ENCODE measurements around the gene CLTRN.

CLTRN gene

GRCh38 chrX:15646543-15646942 is 18.1 kb downstream of the CLTRN start:
- no peak for DNase-seq

- no peak for DNase-seq
These were observed 18.6 kb downstream of the CLTRN start for GRCh38 chrX:15646031-15646430.

- no peak for DNase-seq
These were observed 19.3 kb downstream of the CLTRN start for GRCh38 chrX:15645266-15645665.

- DNase-seq, result no peak
These were observed 20.1 kb downstream of the CLTRN start for GRCh38 chrX:15644560-15644872.

GRCh38 chrX:15643786-15644559 is 20.6 kb downstream of the CLTRN start:
- no peak for DNase-seq

- no peak for DNase-seq
These were observed 33.0 kb downstream of the CLTRN start for GRCh38 chrX:15631637-15632036.

- no peak for DNase-seq
These were observed 41.6 kb downstream of the CLTRN start for GRCh38 chrX:15623054-15623453.

- no peak for DNase-seq
These were observed 45.4 kb downstream of the CLTRN start for GRCh38 chrX:15619053-15619755.

- DNase-seq, result no peak
These were observed 47.5 kb downstream of the CLTRN start for GRCh38 chrX:15617111-15617510.

- DNase-seq, result no peak
These were observed 48.1 kb downstream of the CLTRN start for GRCh38 chrX:15616531-15616930.

- DNase-seq, result no peak
These were observed 57.5 kb downstream of the CLTRN start for GRCh38 chrX:15607067-15607466.

GRCh38 chrX:15606136-15606535 is 58.5 kb downstream of the CLTRN start:
- no peak for DNase-seq

GRCh38 chrX:15605226-15605625 is 59.4 kb downstream of the CLTRN start:
- DNase-seq, result no peak

- DNase-seq, result no peak
These were observed 61.8 kb downstream of the CLTRN start for GRCh38 chrX:15602761-15603160.

- DNase-seq, result no peak
These were observed 62.7 kb downstream of the CLTRN start for GRCh38 chrX:15601932-15602331.

- no peak for DNase-seq
These were observed 63.9 kb downstream of the CLTRN start, which contains the start of gene ACE2 for GRCh38 chrX:15600745-15601144. ACE2 (minus strand) TSS chrX:15600960; CDS start chrX:15600911, 49 bp downstream.

GRCh38 chrX:15600049-15600448 is 64.6 kb downstream of the CLTRN start:
- no peak for DNase-seq

- no peak for DNase-seq
These were observed 65.1 kb downstream of the CLTRN start for GRCh38 chrX:15599461-15599860.

GRCh38 chrX:15598026-15598425 is 66.6 kb downstream of the CLTRN start:
- no peak for DNase-seq

- DNase-seq, result no peak
These were observed 70.2 kb downstream of the CLTRN start for GRCh38 chrX:15594371-15594770.

GRCh38 chrX:15579778-15580747 is 84.5 kb downstream of the CLTRN start:
- no peak for DNase-seq
